HG03378 (cell line): Measurements from ENCODE around the gene CLASP2.

Source experiments
- ATAC-seq: cut with Tn5 transposase; IDR thresholded peaks from one replicate; pipeline ENCODE4 v1.9.1; 2021; ENCODE audit warnings: mild to moderate bottlenecking, moderate library complexity; ENCODE audit not compliant: unreplicated experiment

CLASP2 gene

GRCh38 chr3:33547101-33547500, 171.0 kb downstream of the CLASP2 start:
- no peak for ATAC-seq

- ATAC-seq, result no peak
Measured at GRCh38 chr3:33544126-33544525, 173.9 kb downstream of the CLASP2 start.

- ATAC-seq, result no peak
Measured at GRCh38 chr3:33543601-33544000, 174.5 kb downstream of the CLASP2 start.

DNA sequence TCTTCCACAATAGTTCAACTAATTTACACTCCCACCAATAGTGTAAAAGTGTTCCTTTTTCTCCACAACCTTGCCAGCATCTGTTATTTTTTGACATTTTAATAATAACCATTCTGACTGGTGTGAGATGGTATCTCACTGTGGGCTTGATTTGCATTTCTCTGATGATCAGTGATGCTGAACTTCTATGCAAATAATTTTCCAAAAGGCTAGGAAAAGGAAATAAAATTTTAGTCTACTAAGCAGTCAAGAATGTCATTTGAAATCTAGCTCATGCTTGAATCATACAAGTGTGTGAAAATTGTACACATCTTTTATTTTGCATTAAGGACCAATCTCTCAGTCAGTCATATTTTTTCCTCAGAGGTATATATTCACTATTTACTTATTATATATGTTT, 176.1 kb downstream of the CLASP2 start:
- ATAC-seq, result no peak

- ATAC-seq, result no peak
Measured at GRCh38 chr3:33538678-33539339, 179.2 kb downstream of the CLASP2 start.

- no peak for ATAC-seq
Measured at GRCh38 chr3:33537133-33537532, 180.9 kb downstream of the CLASP2 start.

DNA sequence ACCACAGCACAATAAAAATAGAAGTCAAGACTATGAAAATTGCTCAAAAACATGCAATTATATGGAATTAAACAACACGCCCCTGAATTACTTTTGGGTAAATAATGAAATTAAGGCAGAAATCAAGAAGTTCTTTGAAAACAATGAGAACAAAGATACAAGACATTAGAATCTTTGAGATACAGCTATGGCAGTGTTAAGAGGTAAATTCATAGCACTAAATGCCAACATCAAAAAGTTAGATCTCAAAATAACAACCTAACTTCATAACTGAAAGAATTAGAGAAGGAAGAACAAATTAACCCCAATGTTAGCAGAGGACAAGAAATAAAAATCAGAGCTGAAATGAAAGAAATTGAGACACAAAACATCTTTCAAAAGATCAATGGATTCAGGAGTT, 191.3 kb downstream of the CLASP2 start:
- ATAC-seq, result no peak

GRCh38 chr3:33525232-33525631, 192.8 kb downstream of the CLASP2 start:
- no peak for ATAC-seq

DNA sequence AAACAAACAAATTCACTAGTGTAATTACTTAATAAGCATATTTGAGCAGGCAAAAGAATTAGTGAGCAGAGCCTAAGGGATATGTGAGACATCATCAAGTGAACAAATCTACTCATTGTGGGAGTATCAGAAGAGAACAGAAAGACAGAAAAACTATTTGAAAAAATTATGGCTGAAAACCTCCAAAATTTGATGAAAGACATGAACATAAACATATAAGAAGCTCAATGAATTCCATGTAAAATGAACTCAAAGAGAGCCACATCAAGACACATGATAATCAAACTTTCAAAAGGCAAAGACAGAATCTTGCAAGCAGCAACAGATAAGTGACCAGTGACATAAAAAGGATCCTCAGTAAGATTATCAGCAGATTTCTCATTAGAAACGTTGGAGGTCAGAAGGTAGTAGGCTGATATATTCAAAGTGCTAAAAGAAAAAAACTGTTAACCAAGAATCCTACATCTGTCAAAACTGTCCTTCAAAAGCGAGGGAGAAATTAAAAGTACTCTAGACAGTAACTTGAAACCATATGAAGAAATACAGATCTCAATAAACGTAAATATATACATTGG, 194.9 kb downstream of the CLASP2 start:
- no peak for ATAC-seq

GRCh38 chr3:33521736-33522135, 196.3 kb downstream of the CLASP2 start:
- ATAC-seq, result no peak

GRCh38 chr3:33513262-33513863, 204.7 kb downstream of the CLASP2 start:
- ATAC-seq, result no peak

DNA sequence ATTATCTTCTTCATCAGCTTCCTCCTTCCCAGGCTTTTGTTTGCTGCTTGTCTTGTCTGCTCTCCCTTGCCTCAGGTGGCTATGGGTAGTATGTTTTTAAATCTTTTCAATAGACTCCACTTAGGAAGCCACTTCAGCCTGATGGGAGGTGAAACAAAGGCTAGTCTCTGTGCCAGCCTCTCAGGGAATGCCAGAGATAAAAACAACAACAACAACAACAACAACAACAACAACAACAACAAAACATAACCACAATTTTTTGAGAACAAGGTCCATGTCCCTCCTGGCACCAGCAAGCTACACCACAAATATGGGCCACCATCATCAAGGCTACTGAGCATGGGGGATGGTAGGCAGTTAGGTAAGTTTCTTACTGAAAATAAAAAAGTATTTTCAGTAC, 213.0 kb downstream of the CLASP2 start:
- ATAC-seq, result no peak

GRCh38 chr3:33496449-33496848, 221.6 kb downstream of the CLASP2 start:
- no peak for ATAC-seq

- ATAC-seq, result no peak
Measured at GRCh38 chr3:33491721-33492120, 226.3 kb downstream of the CLASP2 start.

DNA sequence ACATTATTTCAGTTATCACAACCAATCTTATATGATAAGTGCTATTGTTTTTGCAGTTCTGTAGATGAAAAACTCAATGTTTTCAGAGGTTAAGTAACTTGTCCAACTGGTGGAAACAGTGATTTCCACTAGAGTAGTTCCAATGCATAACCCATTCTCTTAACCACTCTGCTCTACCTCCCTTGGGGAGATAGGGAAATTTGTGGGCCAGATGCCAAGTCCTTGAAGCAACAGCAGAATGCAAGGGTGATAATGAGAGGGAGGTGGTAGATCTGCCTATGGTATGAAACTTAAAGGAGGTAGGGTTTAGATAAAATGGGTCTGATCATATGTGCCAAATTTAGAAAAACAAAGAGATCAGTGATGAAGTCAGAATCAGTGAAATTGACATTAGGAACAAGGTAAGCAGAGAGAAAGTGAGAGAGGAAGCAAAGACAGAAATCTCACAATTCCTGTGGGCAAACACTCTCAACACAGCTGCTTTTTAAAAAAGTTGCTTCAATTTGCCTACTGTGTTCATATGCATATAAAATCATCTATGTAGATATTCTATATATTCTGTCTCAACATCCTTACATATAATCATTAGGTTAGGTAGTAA, 227.3 kb downstream of the CLASP2 start:
- ATAC-seq, result peak; percentile 48

DNA sequence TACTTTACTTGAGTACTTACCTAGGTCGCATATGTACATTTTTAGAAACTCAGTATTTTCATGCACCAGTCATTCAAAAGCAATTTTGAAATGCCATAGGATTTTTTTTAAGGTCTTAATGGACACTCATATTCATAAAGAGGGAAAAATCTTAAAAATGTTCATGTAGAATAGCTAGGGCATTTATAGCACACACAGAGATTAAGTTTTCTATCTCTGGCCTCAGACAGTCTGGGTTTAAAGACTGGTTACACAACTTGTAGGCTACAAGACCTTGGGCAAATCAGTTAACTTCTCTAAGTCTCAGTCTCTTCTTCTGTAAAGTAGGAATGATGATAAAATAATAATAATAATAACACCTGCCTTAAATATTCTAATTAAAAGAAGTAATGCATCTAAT, 229.4 kb downstream of the CLASP2 start:
- ATAC-seq, result no peak

DNA sequence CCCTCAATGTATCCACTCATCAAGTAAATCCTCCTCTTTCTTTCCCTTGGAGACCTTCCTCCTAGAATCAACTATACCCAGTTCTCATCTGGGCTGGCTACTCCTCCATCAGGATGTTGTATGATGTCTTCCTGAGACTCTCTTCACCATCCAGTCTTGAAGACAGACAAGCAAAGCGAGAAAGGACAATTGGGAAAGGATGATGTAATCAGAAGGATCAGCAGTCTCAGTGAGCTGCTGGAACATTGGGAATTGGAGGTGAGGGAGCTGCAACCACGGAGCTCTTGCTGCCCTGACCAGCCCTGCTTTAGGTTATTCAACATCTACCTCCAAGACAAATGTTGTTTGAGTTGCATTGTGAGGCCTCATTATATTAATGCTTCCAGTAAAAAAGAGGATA, 229.8 kb downstream of the CLASP2 start:
- no peak for ATAC-seq

DNA sequence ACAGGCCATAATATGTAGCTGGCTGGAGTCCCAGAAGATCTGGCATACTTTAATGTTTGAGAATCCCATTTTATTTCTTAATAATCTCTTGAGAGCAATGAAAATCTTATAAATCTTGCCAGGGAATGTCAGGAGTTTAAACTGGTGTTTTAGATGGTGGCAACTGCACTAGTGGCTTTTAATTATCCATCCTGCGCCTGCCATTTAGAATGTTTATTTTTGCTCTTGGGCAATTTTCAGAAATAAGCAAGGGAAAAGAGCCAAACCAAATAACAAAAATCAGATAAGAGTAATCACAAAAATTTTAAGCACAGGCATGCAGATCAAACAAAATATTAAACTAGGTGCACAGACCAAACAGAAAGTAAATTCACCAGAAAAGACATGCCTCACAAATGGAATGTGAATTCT, 235.9 kb downstream of the CLASP2 start:
- ATAC-seq, result no peak

GRCh38 chr3:33474896-33475295, 243.2 kb downstream of the CLASP2 start:
- ATAC-seq, result no peak

GRCh38 chr3:33473813-33474212, 244.2 kb downstream of the CLASP2 start:
- ATAC-seq, result no peak

- no peak for ATAC-seq
Measured at GRCh38 chr3:33467786-33468185, 250.3 kb downstream of the CLASP2 start.

GRCh38 chr3:33461097-33461496, 257.0 kb downstream of the CLASP2 start:
- no peak for ATAC-seq
